GM12874 (cell line): ENCODE data around the gene SNX8.

ENCODE experiments used
- TF ChIP-seq, protein P1 (sequence below): IDR thresholded peaks from 2 replicates; pipeline ENCODE4 v1.5.1; 2011; ENCODE audit warnings: low read depth, mild to moderate bottlenecking, control low read depth, low read length, moderate library complexity; ENCODE audit not compliant: insufficient read depth

The SNX8 gene

DNA sequence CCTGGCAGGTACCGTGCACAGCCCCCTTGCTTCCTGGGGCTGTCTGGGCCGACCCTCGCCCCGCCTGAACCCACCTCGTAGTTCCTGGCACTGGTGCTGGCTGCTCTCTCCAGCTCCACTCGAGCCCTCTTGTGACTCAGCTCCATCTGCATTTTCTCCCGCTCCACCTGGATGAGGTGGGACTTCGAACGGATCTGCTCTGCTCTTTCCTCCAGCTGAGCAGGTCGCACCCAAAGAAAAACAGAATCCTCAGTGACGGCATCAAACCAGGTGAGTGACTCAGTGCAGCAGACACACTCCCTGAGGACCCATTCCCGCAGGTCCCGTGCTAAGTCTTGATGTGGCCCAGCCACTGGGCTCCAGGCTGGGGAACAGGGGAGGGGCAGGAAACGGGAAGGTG lies 88.9 kb downstream of the SNX8 start:
- TF ChIP-seq, protein P1, sequence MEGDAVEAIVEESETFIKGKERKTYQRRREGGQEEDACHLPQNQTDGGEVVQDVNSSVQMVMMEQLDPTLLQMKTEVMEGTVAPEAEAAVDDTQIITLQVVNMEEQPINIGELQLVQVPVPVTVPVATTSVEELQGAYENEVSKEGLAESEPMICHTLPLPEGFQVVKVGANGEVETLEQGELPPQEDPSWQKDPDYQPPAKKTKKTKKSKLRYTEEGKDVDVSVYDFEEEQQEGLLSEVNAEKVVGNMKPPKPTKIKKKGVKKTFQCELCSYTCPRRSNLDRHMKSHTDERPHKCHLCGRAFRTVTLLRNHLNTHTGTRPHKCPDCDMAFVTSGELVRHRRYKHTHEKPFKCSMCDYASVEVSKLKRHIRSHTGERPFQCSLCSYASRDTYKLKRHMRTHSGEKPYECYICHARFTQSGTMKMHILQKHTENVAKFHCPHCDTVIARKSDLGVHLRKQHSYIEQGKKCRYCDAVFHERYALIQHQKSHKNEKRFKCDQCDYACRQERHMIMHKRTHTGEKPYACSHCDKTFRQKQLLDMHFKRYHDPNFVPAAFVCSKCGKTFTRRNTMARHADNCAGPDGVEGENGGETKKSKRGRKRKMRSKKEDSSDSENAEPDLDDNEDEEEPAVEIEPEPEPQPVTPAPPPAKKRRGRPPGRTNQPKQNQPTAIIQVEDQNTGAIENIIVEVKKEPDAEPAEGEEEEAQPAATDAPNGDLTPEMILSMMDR = no peak

DNA sequence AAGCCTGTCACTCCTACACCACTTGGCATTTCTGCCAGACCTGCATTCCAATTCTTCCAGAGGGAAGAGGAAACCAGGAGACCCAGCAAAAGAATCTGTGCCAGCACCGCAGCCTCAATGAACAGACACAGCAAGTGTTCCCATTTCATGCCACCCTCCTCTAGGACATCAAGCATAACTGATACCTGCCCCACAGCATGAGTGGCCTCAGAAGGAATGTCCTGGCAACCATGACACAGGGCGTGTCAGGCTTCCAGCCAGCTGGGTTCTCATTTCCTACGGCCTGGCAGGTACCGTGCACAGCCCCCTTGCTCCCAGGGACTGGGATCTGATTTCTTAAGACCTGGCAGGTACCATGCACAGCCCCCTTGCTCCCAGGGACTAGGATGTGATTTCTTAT lies 89.3 kb downstream of the SNX8 start:
- TF ChIP-seq, protein P1 = no peak

DNA sequence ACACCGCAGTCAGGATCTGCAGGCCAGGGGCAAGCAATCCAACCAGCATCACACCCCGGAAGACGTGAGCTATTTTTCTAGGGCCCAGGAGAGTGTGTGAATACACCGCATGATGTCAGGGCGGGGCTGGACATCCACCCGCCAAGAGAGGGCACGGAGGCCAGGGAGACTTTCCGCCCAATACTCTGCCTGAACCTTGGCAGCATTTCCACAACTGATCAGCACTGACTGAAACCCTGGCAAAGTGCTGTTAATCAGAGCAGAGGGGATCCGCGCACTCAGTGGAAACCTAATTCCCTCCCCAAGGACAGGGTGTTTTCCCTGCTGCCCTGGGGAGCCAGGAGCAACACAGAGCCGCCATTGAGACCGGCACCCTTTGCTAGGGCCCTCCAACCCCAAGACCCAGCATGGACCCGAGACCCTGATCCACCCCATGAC lies 89.7 kb downstream of the SNX8 start:
- TF ChIP-seq, protein P1 = no peak

DNA sequence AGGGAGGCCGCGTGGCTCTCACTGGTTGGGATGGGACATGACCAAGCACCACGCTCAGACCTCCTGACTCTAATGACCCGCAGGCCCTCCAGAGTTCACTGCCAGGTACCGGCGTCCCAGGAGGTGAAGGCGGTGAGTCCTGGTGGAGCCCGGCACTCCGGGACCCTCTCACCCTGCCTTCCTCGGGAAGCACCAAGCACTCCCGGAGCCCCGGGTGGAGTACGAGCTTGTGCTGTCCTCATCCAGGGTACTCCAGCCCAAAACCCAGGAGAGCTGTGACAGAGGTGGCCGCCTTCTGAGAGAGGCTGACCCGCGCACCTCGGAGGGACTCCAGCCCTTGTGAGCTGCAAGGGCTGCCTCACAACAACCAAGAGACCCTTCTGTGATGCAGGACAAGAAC lies 90.9 kb downstream of the SNX8 start:
- TF ChIP-seq, protein P1 = no peak

DNA sequence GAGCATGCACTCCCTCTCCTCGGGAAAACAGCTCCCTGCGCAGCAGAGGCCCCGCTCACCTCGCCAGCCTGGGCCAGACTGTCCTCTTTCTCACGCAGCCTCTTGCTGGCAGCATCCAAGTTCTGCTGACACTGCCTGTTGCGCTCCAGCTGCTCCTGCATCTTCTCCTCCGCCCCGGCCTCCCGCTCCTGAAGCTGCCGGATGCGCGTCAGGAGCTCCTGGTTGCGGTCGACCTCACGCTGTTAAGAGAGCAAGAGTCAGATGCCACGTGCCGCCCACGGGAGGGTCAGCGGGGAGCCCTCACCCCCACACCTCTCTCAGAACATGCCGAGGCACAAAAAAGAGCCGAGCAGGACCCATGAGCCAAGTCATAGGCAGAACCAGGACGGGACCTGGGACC lies 91.7 kb downstream of the SNX8 start:
- TF ChIP-seq, protein P1 = no peak

DNA sequence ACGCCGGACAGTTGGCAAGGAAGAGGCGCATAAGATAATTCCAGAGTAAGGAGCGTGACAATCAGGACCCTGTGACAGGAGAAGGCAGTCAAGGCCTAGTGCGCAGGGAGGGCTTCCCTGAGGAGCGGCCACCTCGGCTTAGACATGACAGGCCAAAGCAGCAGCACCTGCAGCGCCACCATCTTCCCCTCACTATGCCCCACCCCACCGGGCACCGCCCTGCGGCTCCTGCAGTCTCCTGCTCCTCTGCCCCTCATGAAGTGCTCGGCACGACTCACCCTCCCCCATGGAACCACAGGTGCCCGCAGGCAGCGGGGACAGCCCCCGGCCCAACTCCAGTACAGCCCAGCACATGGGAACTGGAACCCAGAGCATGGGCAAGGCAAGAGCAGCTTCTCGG lies 93.3 kb downstream of the SNX8 start:
- TF ChIP-seq, protein P1 = no peak

DNA sequence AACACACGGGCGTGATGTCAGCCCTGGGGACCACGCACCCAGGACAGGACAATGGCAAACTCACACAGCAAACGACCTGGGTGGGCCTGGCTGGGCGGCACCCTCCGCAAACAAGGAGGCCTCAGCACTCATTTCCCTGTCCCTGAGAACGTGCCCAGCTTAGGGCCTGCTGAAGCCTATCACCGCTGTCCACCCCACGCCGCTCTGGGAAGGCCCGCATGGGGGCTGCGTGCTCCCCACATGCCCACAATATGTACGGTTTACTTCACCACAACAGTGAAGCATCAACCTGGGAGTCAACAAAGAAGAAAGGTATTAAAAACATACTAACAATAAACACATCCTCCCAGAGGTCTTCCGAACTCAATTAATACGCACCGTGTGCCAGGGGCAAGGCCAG lies 93.7 kb downstream of the SNX8 start:
- TF ChIP-seq, protein P1 = no peak

DNA sequence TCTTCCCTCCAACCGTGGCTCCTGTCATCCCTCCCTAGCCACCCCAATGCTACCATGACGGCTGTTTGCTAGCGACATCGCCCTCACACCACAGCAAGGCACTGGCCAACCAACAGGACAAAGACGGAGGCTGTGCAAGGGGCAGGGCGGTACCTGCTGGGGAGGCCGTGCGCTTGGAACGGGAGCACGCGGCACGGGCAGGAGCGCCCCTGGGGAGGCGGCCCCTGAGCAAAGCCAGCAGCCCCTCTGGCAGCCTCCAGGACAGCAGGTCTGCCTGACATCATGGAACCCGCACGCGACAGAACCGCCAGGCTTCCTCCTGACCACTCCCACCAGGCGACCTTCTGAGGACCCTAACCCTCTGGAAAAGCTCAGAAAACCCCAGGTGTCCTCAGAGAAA lies 94.2 kb downstream of the SNX8 start:
- TF ChIP-seq, protein P1 = no peak
